Left ventricle myocardium inferior (tissue), 1 donor: Measurements from ENCODE around the gene NXPH1. TPM values are rescaled to one million over a fixed set of nuclear protein-coding genes. Genes with fewer than 3 reads are reported as not detected.
A peak's percentile ranks its signal among the peaks of the same experiment; 100 is the strongest.

Experiments
- DNase-seq: peaks from one replicate; pipeline ENCODE4 v3.0.0-alpha.2; 2020
- H3K27ac ChIP-seq: fragments of 200-600 bp; replicated peaks from 2 replicates; pipeline ENCODE4 v1.8.0; 2021
- H3K27me3 ChIP-seq: fragments of 200-600 bp; 2 replicates; pipeline ENCODE4 v1.8.0; 2021; ENCODE audit warnings: low read depth
- H3K36me3 ChIP-seq: fragments of 200-600 bp; 2 replicates; pipeline ENCODE4 v1.8.0; 2021
- H3K4me1 ChIP-seq: fragments of 200-600 bp; 2 replicates; pipeline ENCODE4 v1.8.0; 2021
- H3K4me3 ChIP-seq: fragments of 200-600 bp; 2 replicates; pipeline ENCODE4 v1.8.0; 2021; ENCODE audit warnings: mild to moderate bottlenecking, moderate library complexity
- H3K9me3 ChIP-seq: fragments of 200-600 bp; replicated peaks from 2 replicates; pipeline ENCODE4 v1.8.0; 2021
- intact Hi-C: fragments of 100-400 bp; cut with micrococcal nuclease; formaldehyde crosslinking; loops from one replicate; pipeline ENCODE4 v1.11.0; 2022
- total RNA-seq: library from RNA; stranded (reverse); fragmentation: NEBNext Ultra II Directional; extraction: Animal tissue kit (Norgen Biotek cat#: 25700); gene quantifications from one replicate; pipeline ENCODE4 v1.2.1, GENCODE V29; 2021
- TF ChIP-seq, protein P1 (sequence below): fragments of 200-600 bp; IDR thresholded peaks from 2 replicates; pipeline ENCODE4 v1.8.0; 2021; ENCODE audit warnings: antibody characterized with exemption, mild to moderate bottlenecking, borderline replicate concordance
- donor health status: DM: no; HTN: yes; CAD: no; lungs with severe emphysema.

Gene NXPH1
- total RNA-seq, 1 donor from 2014 or later = not detected

DNA sequence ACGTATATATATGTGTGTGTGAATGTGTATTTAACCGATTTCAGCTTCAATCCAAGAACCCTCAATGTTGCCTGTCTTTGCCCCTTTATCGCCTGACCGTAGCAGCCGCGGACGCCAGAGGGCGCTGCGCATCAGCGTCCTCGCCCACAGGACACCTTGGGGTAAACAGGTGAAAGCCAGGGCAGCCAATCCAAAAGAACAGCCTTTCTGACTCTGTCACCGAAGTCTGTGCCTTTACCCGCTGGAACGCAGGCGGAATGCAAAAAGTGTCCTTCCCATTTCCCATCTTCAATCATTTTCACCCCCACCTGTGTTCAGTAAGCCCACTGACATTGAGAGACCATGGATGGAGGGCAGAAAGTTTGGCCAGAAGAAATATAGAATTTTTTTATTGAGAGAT lies 3.6 kb downstream of the NXPH1 start:
- H3K27me3 ChIP-seq = peaks cover 100% of the 10 kb centered on the region
- peaks cover 17% of the 10 kb centered on the region for H3K4me1 ChIP-seq
- H3K27ac ChIP-seq = no peak overlapping the region
- intact Hi-C loops = no loop called here
- H3K9me3 ChIP-seq = no peaks in the 10 kb centered on the region
- H3K4me3 ChIP-seq = no peak overlapping the region
- no peak for DNase-seq
- TF ChIP-seq, protein P1, sequence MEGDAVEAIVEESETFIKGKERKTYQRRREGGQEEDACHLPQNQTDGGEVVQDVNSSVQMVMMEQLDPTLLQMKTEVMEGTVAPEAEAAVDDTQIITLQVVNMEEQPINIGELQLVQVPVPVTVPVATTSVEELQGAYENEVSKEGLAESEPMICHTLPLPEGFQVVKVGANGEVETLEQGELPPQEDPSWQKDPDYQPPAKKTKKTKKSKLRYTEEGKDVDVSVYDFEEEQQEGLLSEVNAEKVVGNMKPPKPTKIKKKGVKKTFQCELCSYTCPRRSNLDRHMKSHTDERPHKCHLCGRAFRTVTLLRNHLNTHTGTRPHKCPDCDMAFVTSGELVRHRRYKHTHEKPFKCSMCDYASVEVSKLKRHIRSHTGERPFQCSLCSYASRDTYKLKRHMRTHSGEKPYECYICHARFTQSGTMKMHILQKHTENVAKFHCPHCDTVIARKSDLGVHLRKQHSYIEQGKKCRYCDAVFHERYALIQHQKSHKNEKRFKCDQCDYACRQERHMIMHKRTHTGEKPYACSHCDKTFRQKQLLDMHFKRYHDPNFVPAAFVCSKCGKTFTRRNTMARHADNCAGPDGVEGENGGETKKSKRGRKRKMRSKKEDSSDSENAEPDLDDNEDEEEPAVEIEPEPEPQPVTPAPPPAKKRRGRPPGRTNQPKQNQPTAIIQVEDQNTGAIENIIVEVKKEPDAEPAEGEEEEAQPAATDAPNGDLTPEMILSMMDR = peak; percentile 44
- H3K36me3 ChIP-seq = no peaks in the 10 kb centered on the region

DNA sequence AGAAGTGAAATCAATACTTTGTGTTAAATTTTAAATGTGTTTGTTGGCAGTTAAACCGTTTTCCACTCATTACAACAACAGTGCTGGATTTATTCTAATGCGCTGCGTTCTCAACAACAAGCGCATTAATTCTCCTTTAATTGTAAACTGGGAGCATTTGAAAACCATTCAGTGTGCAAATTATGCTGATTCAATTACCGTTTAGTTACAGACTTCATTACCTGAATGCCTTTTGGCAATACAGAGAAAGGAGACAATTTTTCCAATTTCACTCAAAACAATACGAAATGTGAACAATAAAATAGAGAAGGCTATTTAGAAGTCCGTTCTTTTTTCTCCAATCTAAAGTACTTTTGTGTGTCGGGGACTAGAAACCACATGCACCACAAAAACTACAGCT lies 4.2 kb downstream of the NXPH1 start:
- intact Hi-C loops = no loop called here
- H3K27me3 ChIP-seq = peaks cover 100% of the 10 kb centered on the region

DNA sequence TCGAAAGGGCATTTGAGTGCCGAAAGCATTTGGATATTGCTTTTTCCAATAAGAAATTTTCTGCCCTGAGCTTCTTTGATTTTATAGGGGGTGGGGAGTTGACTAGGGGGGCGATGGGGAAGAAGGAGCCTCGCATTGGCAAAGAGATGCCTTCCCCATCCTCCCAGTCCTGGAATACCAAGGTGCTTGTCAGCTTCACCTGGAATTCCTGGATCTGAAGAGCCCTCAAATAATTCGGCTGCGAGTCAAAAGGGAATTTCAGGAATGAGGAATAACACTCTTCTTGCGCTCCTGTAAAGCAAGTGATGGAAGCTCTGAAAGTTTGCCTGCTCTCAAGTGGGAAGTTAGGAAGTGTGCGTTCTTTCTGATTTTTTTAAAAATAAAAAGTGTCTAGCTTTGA lies 7.3 kb downstream of the NXPH1 start:
- TF ChIP-seq, protein P1 = no peak
- Histone ChIP-seq H3K36me3 (no peaks in the 10 kb centered on the region), H3K27me3 (peaks cover 100% of the 10 kb centered on the region), H3K9me3 (no peaks in the 10 kb centered on the region), H3K27ac (no peak overlapping the region), H3K4me3 (no peak overlapping the region), H3K4me1 (peaks cover 21% of the 10 kb centered on the region)
- intact Hi-C loops = no loop called here
- DNase-seq = no peak

More for the DNA sequence above, 4.2 kb downstream of the NXPH1 start:
- Histone ChIP-seq H3K27ac (no peak overlapping the region), H3K9me3 (no peaks in the 10 kb centered on the region), H3K4me1 (peaks cover 20% of the 10 kb centered on the region), H3K4me3 (no peak overlapping the region), H3K36me3 (no peaks in the 10 kb centered on the region)
- TF ChIP-seq, protein P1 = no peak
- DNase-seq = no peak

DNA sequence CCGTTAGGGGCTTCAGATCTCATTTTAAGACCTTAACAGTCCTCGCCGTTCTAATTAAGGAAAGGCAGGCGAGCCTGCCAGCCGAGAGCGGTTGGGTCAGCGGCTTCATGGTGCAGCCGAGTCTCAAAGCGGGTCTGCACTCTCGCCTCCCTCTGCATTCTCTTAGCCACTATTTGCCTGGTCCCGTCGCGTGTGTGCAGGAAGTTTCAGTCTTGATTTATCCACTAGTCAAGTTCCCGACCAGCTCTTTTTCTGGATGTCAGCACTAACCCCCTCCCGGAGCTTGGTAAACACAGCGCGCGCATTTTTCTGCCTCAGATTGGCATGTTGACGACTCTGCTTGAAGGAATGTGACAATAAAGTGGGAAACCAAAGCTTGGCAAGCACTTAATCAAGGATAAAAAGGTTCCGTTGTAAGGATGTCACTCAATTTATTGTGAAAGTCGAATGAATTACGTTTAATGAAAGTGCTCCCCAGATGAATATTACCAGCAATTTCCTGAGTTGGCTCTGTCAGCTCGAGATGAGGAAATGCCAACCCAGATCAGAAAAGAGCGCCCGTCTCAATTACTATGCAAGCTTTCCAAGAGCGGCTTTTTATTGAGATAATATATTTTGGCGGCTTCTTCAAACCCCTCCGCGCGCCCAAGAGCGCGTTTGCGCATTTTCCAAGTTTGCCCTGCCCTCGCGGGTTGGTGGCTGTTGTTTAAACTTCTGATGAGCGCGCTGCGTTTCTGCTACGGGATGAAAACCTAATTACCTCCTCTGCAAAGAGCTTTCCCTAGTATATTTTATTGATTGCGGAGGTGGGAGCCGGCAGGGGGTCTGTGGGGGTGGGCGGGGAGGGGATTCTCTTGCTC lies 7.9 kb downstream of the NXPH1 start:
- Histone ChIP-seq H3K27me3 (peaks cover 100% of the 10 kb centered on the region), H3K4me3 (no peak overlapping the region), H3K36me3 (no peaks in the 10 kb centered on the region), H3K4me1 (peaks cover 21% of the 10 kb centered on the region), H3K9me3 (no peaks in the 10 kb centered on the region), H3K27ac (no peak overlapping the region)
- intact Hi-C loops = no loop called here
- TF ChIP-seq, protein P1 = no peak
- DNase-seq = no peak

DNA sequence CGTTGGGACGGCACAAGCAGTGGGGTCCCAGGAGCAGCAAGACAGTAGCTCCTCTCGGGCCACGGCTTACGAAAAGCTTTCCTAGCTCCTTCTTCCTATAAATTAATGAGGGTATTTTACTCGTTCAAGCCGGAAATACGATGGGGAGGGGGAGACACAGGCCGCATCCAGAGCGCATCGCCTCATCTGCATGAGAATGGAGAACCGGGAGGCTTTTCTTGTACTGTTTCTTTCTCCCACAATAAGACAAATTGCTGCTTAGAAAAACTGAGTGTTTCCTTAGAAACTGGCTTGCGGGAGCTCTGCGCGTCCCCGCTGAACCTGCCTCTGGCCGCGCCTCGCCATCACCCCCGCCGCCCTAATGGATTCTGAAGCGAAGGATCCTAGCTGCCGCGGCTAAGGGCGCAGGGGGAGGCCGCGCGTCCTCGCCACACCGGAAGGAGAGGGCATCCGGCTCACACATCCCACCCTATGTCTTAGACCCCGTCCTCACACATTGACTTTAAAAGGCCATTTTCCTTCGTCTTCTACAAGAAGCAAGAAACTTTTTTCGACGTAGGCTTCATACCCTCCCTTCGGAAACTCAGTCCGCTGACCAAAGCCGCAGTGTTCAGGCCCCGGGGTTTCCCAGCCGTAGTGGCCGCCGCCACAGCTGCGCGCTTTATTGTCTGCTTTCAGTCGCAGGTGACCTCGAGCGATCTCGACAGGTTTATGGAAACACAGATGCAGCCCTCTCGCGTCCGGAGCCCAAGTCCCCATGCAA lies 8.8 kb downstream of the NXPH1 start:
- TF ChIP-seq, protein P1 = no peak
- no peak for DNase-seq
- no peaks in the 10 kb centered on the region for H3K36me3 ChIP-seq
- peaks cover 100% of the 10 kb centered on the region for H3K27me3 ChIP-seq
- no peaks in the 10 kb centered on the region for H3K9me3 ChIP-seq
- no peak overlapping the region for H3K4me3 ChIP-seq
- peaks cover 17% of the 10 kb centered on the region for H3K4me1 ChIP-seq
- intact Hi-C loops = no loop called here
- H3K27ac ChIP-seq = no peak overlapping the region
